Mesodermal cell (in vitro differentiated cells): Measurements from ENCODE around the gene KCNT2.
"Not testable (repeated sequence)": the region's sequence is repeated elsewhere in the genome, so short reads cannot be mapped to it uniquely, and the experiment has no call there.

Experiments
- H3K27ac ChIP-seq: 2 replicates; pipeline ENCODE4 v1.7.0; 2013; ENCODE audit warnings: mild to moderate bottlenecking, low read depth, low read length, moderate library complexity; ENCODE audit not compliant: severe bottlenecking
- H3K36me3 ChIP-seq: 2 replicates; pipeline ENCODE4 v1.7.1; 2013; ENCODE audit warnings: mild to moderate bottlenecking, low read length, moderate library complexity; ENCODE audit not compliant: control insufficient read depth, insufficient read depth
- H3K4me1 ChIP-seq: one replicate; pipeline ENCODE4 v1.7.1; 2013; ENCODE audit warnings: mild to moderate bottlenecking, low read length; ENCODE audit not compliant: insufficient read depth, control insufficient read depth, poor library complexity, severe bottlenecking
- H3K4me3 ChIP-seq: 2 replicates; pipeline ENCODE4 v1.7.0; 2013; ENCODE audit warnings: low read length, control low read depth, mild to moderate bottlenecking; ENCODE audit not compliant: insufficient read depth, poor library complexity, severe bottlenecking; ENCODE audit errors: extremely low read depth
- H3K9me3 ChIP-seq: 2 replicates; pipeline ENCODE4 v1.7.1; 2013; ENCODE audit warnings: mild to moderate bottlenecking, low read length, moderate library complexity; ENCODE audit not compliant: control insufficient read depth
- WGBS, 2 experiments: methylation state at CpG; one replicate each; pipeline ENCODE4 v1.1.5; 2013; ENCODE audit warnings: missing lambda C conversion rate in 2 of 2; ENCODE audit not compliant: insufficient coverage in 2 of 2; 5-methylcytosine and 5-hydroxymethylcytosine counted together

KCNT2 gene

GRCh38 chr1:196517193-196517592 lies 91.0 kb downstream of the KCNT2 start:
- no peaks in the 10 kb centered on the region for H3K4me1 ChIP-seq
- H3K27ac ChIP-seq: no peak overlapping the region

GRCh38 chr1:196516373-196516772 lies 91.9 kb downstream of the KCNT2 start:
- 75 to 100% methylated on average over 1 to 3 of the region's 3 CpGs for WGBS, 2 experiments
- no peak overlapping the region for H3K4me3 ChIP-seq
- H3K4me1 ChIP-seq: no peaks in the 10 kb centered on the region
- H3K27ac ChIP-seq: no peak overlapping the region
- H3K36me3 ChIP-seq: no peaks in the 10 kb centered on the region
- H3K9me3 ChIP-seq: no peaks in the 10 kb centered on the region

More at GRCh38 chr1:196517193-196517592, 91.0 kb downstream of the KCNT2 start:
- Histone ChIP-seq H3K36me3 (no peaks in the 10 kb centered on the region), H3K9me3 (no peaks in the 10 kb centered on the region), H3K4me3 (no peak overlapping the region)

GRCh38 chr1:196515904-196516303 lies 92.3 kb downstream of the KCNT2 start:
- Histone ChIP-seq H3K36me3 (no peaks in the 10 kb centered on the region), H3K9me3 (no peaks in the 10 kb centered on the region)
- 85 to 92% methylated on average over 2 of the region's 2 CpGs for WGBS, 2 experiments

GRCh38 chr1:196513821-196514220 lies 94.4 kb downstream of the KCNT2 start:
- H3K4me1 ChIP-seq: no peaks in the 10 kb centered on the region
- H3K9me3 ChIP-seq: no peaks in the 10 kb centered on the region
- H3K36me3 ChIP-seq: no peaks in the 10 kb centered on the region
- no peak overlapping the region for H3K4me3 ChIP-seq
- WGBS, 2 experiments: no CpG with 5 or more reads among the region's 2 CpGs
- H3K27ac ChIP-seq: no peak overlapping the region

More at GRCh38 chr1:196515904-196516303, 92.3 kb downstream of the KCNT2 start:
- Histone ChIP-seq H3K27ac (no peak overlapping the region), H3K4me3 (no peak overlapping the region), H3K4me1 (no peaks in the 10 kb centered on the region)

GRCh38 chr1:196510451-196510850 lies 97.8 kb downstream of the KCNT2 start:
- 100% methylated on average over 1 of the region's 1 CpG; no CpG with 5 or more reads in 1 of the 2 experiments for WGBS, 2 experiments
- Histone ChIP-seq H3K36me3 (no peaks in the 10 kb centered on the region), H3K4me1 (no peaks in the 10 kb centered on the region), H3K27ac (no peak overlapping the region), H3K9me3 (no peaks in the 10 kb centered on the region), H3K4me3 (no peak overlapping the region)

- H3K27ac ChIP-seq, H3K9me3 ChIP-seq, H3K4me3 ChIP-seq, H3K4me1 ChIP-seq, H3K36me3 ChIP-seq: not testable (repeated sequence)
- WGBS, 2 experiments: no CpG with 5 or more reads among the region's 1 CpG
Measured at GRCh38 chr1:196504224-196504623, 104.0 kb downstream of the KCNT2 start.

- H3K4me3 ChIP-seq: no peak overlapping the region
- no peaks in the 10 kb centered on the region for H3K9me3 ChIP-seq
- H3K4me1 ChIP-seq: no peaks in the 10 kb centered on the region
- WGBS, 2 experiments: 83 to 100% methylated on average over 1 of the region's 2 CpGs
- no peaks in the 10 kb centered on the region for H3K36me3 ChIP-seq
- H3K27ac ChIP-seq: no peak overlapping the region
Measured at GRCh38 chr1:196502437-196502836, 105.8 kb downstream of the KCNT2 start.

- H3K4me1 ChIP-seq: no peaks in the 10 kb centered on the region
- no peak overlapping the region for H3K27ac ChIP-seq
- H3K36me3 ChIP-seq: no peaks in the 10 kb centered on the region
- WGBS, 2 experiments: 92 to 93% methylated on average over 4 to 6 of the region's 8 CpGs
- H3K4me3 ChIP-seq: no peak overlapping the region
- H3K9me3 ChIP-seq: no peaks in the 10 kb centered on the region
Measured at GRCh38 chr1:196501760-196502428, 106.3 kb downstream of the KCNT2 start.

GRCh38 chr1:196497817-196498216 lies 110.4 kb downstream of the KCNT2 start:
- no peak overlapping the region for H3K4me3 ChIP-seq
- no peak overlapping the region for H3K27ac ChIP-seq
- 100% methylated on average over 1 of the region's 4 CpGs; no CpG with 5 or more reads in 1 of the 2 experiments for WGBS, 2 experiments
- H3K4me1 ChIP-seq: no peaks in the 10 kb centered on the region
- H3K36me3 ChIP-seq: no peaks in the 10 kb centered on the region
- no peaks in the 10 kb centered on the region for H3K9me3 ChIP-seq

- no peak overlapping the region for H3K27ac ChIP-seq
- WGBS, 2 experiments: 90% methylated on average over 2 of the region's 5 CpGs; no CpG with 5 or more reads in 1 of the 2 experiments
- no peaks in the 10 kb centered on the region for H3K4me1 ChIP-seq
- H3K4me3 ChIP-seq: no peak overlapping the region
- H3K9me3 ChIP-seq: no peaks in the 10 kb centered on the region
- no peaks in the 10 kb centered on the region for H3K36me3 ChIP-seq
Measured at GRCh38 chr1:196494766-196495165, 113.5 kb downstream of the KCNT2 start.

GRCh38 chr1:196493881-196494280 lies 114.4 kb downstream of the KCNT2 start:
- Histone ChIP-seq H3K27ac (no peak overlapping the region), H3K9me3 (no peaks in the 10 kb centered on the region), H3K4me1 (no peaks in the 10 kb centered on the region), H3K36me3 (no peaks in the 10 kb centered on the region), H3K4me3 (no peak overlapping the region)
- 100% methylated on average over 1 of the region's 4 CpGs; no CpG with 5 or more reads in 1 of the 2 experiments for WGBS, 2 experiments
